ENCODE data around the gene KIAA1958.

The KIAA1958 gene

GRCh38 chr9:112486221-112487007 lies at the start of gene KIAA1958:
TSS of gene KIAA1958 (plus strand) at chr9:112486827. CDS start at chr9:112574081, 87,254 bp downstream.
- peak; percentile 86 for DNase-seq

GRCh38 chr9:112437406-112437805 lies 49.2 kb upstream of the KIAA1958 start:
- no peak for DNase-seq

GRCh38 chr9:112439171-112439570 lies 47.5 kb upstream of the KIAA1958 start:
- no peak for DNase-seq

- no peak for DNase-seq
These were observed 46.8 kb upstream of the KIAA1958 start for GRCh38 chr9:112439825-112440224.

- DNase-seq, result peak; percentile 12
These were observed 43.4 kb upstream of the KIAA1958 start for GRCh38 chr9:112443200-112443599.

GRCh38 chr9:112443636-112444035 lies 43.0 kb upstream of the KIAA1958 start:
- DNase-seq, result no peak

GRCh38 chr9:112445196-112445595 lies 41.4 kb upstream of the KIAA1958 start:
- DNase-seq, result no peak

GRCh38 chr9:112446080-112446479 lies 40.5 kb upstream of the KIAA1958 start:
- no peak for DNase-seq

GRCh38 chr9:112446526-112446925 lies 40.1 kb upstream of the KIAA1958 start:
- DNase-seq, result no peak

- DNase-seq, result no peak
These were observed 39.3 kb upstream of the KIAA1958 start for GRCh38 chr9:112447283-112447761.

- DNase-seq, result no peak
These were observed 23.8 kb upstream of the KIAA1958 start for GRCh38 chr9:112462855-112463254.

GRCh38 chr9:112465352-112465751 lies 21.3 kb upstream of the KIAA1958 start:
- DNase-seq, result no peak

GRCh38 chr9:112472996-112473395 lies 13.6 kb upstream of the KIAA1958 start:
- no peak for DNase-seq

- no peak for DNase-seq
These were observed 12.6 kb upstream of the KIAA1958 start for GRCh38 chr9:112473986-112474385.

GRCh38 chr9:112475318-112475717 lies 11.3 kb upstream of the KIAA1958 start:
- no peak for DNase-seq

- no peak for DNase-seq
These were observed 9.3 kb upstream of the KIAA1958 start for GRCh38 chr9:112477330-112477729.

- no peak for DNase-seq
These were observed 7.4 kb upstream of the KIAA1958 start for GRCh38 chr9:112479221-112479620.

GRCh38 chr9:112484607-112485006 lies 2.0 kb upstream of the KIAA1958 start:
- no peak for DNase-seq

- DNase-seq, result no peak
These were observed 1.1 kb upstream of the KIAA1958 start for GRCh38 chr9:112485574-112485973.

- peak; percentile 90 for DNase-seq
These were observed 576 bp downstream of the KIAA1958 start for GRCh38 chr9:112487008-112487798.

GRCh38 chr9:112487799-112488340 lies 1.2 kb downstream of the KIAA1958 start:
- DNase-seq, result no peak

GRCh38 chr9:112489039-112489546 lies 2.5 kb downstream of the KIAA1958 start:
- DNase-seq, result peak; percentile 52
